ENCODE results near the gene GEMIN7. TPM values are rescaled to one million over a fixed set of nuclear protein-coding genes. Genes with fewer than 3 reads are reported as not detected.
A peak's percentile ranks its signal among the peaks of the same experiment; 100 is the strongest.

Gene GEMIN7
- total and polyA plus RNA-seq, 4 donors, result 10.0 to 25.2 (median 19.4) TPM

- H3K36me3 ChIP-seq (ENCODE audit: control insufficient read depth in 4 of 4, insufficient read depth in 3 of 4, low read depth in 1 of 4, low read length in 3 of 4), result peaks cover 0 to 5% (median 1%) of the 10 kb centered on the region in 4 donors
- H3K27ac ChIP-seq (ENCODE audit: low read depth in 1 of 2, low read length in 2 of 2), result no peak overlapping the region
- TF ChIP-seq EGR1 (IDR thresholded peaks at IDR 0.05; ENCODE audit: low read depth in 2 of 2) (no peak), REST (IDR thresholded peaks at IDR 0.05) (no peak), RAD21 (IDR thresholded peaks at IDR 0.05) (no peak)
Measured at GRCh38 chr19:45094137-45094536, 15.1 kb downstream of the GEMIN7 start.

GRCh38 chr19:45094707-45095106, 15.6 kb downstream of the GEMIN7 start:
- H3K36me3 ChIP-seq (ENCODE audit: control insufficient read depth in 4 of 4, insufficient read depth in 3 of 4, low read depth in 1 of 4, low read length in 3 of 4), result peaks cover 0 to 5% (median 1%) of the 10 kb centered on the region in 4 donors
- TF ChIP-seq EGR1 (IDR thresholded peaks at IDR 0.05; ENCODE audit: low read depth in 2 of 2), result no peak
- TF ChIP-seq ATF3 (IDR thresholded peaks at IDR 0.05), result no peak
- no peak for TF ChIP-seq MAX (IDR thresholded peaks at IDR 0.05)
- no peak for TF ChIP-seq HNF4G (IDR thresholded peaks at IDR 0.05)
- no peak for TF ChIP-seq REST (IDR thresholded peaks at IDR 0.05)
- TF ChIP-seq RAD21 (IDR thresholded peaks at IDR 0.05), result no peak
- no peak for TF ChIP-seq FOXA2 (IDR thresholded peaks at IDR 0.05)
- TF ChIP-seq HNF4A (conservative IDR thresholded peaks at IDR 0.05), result no peak
- no peak for TF ChIP-seq JUND (IDR thresholded peaks at IDR 0.05)
- no peak for TF ChIP-seq NR2F2 (IDR thresholded peaks at IDR 0.05)
- TF ChIP-seq SP1 (IDR thresholded peaks at IDR 0.05), result no peak
- TF ChIP-seq YY1 (IDR thresholded peaks at IDR 0.05), result no peak
- no peak for TF ChIP-seq FOXA1 (IDR thresholded peaks at IDR 0.05)
- no peak for TF ChIP-seq ZBTB33 (IDR thresholded peaks at IDR 0.05)
- H3K4me3 ChIP-seq (ENCODE audit: low read depth in 1 of 3, low read length in 3 of 3), result no peak overlapping the region
- DNase-seq (ENCODE audit: low spot score), result no peak
- H3K4me1 ChIP-seq (ENCODE audit: control insufficient read depth in 4 of 4, insufficient read depth in 4 of 4, low read length in 3 of 4), result peaks cover 10 to 74% (median 46%) of the 10 kb centered on the region in 4 donors
- no peaks in the 10 kb centered on the region for H3K9me3 ChIP-seq (ENCODE audit: control insufficient read depth in 4 of 4, low read length in 3 of 4)
- no peaks in the 10 kb centered on the region for H3K27me3 ChIP-seq (ENCODE audit: control insufficient read depth in 4 of 4, insufficient read depth in 4 of 4, low read length in 3 of 4)
- H3K27ac ChIP-seq (ENCODE audit: low read depth in 1 of 2, low read length in 2 of 2), result no peak overlapping the region
- 89% methylated on average over 5 of the region's 5 CpGs for WGBS
- no peak overlapping the region for H3K9ac ChIP-seq (ENCODE audit: low read depth in 1 of 2, low read length in 2 of 2)

More at GRCh38 chr19:45094137-45094536, 15.1 kb downstream of the GEMIN7 start:
- no peaks in the 10 kb centered on the region for H3K9me3 ChIP-seq (ENCODE audit: control insufficient read depth in 4 of 4, low read length in 3 of 4)
- peak overlapping the region in 1 of 2 donors; percentile 61 for H3K9ac ChIP-seq (ENCODE audit: low read depth in 1 of 2, low read length in 2 of 2)
- peak overlapping the region in 2 of 3 donors; percentile 89 to 98 for H3K4me3 ChIP-seq (ENCODE audit: low read depth in 1 of 3, low read length in 3 of 3)
- peaks cover 8 to 74% (median 46%) of the 10 kb centered on the region in 4 donors for H3K4me1 ChIP-seq (ENCODE audit: control insufficient read depth in 4 of 4, insufficient read depth in 4 of 4, low read length in 3 of 4)
- no peak for DNase-seq (ENCODE audit: low spot score)
- no peaks in the 10 kb centered on the region for H3K27me3 ChIP-seq (ENCODE audit: control insufficient read depth in 4 of 4, insufficient read depth in 4 of 4, low read length in 3 of 4)
- 71% methylated on average over 9 of the region's 9 CpGs for WGBS
